ENCODE results near the gene ZNF394. TPM values are rescaled to one million over a fixed set of nuclear protein-coding genes. Genes with fewer than 3 reads are reported as not detected.

ZNF394 gene
- total and polyA plus RNA-seq, 4 donors: 5.5 to 18.3 (median 12.1) TPM

DNA sequence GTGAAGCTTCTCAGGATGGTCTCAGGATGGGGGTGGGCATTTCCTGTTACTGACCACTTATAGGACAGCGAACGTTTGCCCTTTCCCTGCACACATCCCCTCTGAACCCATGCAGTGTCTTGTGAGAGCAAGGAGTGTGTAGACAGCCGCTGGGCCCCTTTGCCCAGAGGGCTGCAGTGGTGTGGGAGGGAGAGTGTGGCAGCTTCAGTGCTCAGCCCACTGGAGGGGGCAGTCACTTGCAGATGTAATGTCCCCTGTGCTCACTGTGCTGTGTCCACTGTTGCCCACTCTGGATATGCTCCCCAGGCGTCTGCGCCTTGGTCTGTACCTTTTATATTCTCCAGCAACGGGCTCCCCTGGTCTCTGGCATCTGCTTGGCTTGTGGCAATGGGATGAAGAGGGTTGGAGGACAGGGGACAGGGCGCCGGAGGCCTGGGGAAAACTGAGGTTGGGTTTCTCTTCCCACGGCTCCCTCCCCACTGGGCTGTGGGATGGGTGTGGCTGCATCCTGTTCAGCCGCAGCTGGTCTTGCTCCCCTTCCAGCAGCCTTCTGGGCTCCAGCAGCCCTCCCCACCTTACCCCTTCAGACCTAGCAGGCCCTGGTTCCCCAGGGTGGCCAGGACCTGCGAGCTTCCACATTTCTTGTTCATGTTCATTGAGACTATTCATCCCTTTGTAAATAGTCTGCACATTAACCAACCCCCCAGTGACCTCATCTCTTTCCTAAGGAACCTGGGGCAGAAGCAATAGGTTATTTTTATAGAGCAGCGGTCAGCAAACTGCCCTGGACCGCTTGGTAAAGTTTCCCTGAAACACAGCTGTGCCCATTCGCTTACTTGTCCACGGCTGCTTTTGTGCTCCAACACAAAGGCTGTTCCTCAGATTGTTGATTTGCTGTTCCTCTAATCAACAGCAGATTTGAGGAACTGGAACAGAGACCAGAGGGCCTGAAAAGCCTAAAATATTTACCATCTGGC, 21.3 kb downstream of the ZNF394 start:
- peaks cover 1 to 20% (median 8%) of the 10 kb centered on the region in 4 donors for H3K36me3 ChIP-seq (ENCODE audit: control insufficient read depth in 4 of 4, insufficient read depth in 3 of 4, low read depth in 1 of 4, low read length in 3 of 4)
- no peak overlapping the region for H3K27ac ChIP-seq (ENCODE audit: low read depth in 1 of 2, low read length in 2 of 2)
- no peaks in the 10 kb centered on the region for H3K9me3 ChIP-seq (ENCODE audit: control insufficient read depth in 4 of 4, low read length in 3 of 4)
- no peak overlapping the region for H3K9ac ChIP-seq (ENCODE audit: low read depth in 1 of 2, low read length in 2 of 2)
- WGBS: 86% methylated on average over 15 of the region's 15 CpGs
- no peak for TF ChIP-seq FOXA2 (IDR thresholded peaks at IDR 0.05)
- no peak for TF ChIP-seq FOXA1 (IDR thresholded peaks at IDR 0.05)
- no peak for TF ChIP-seq YY1 (IDR thresholded peaks at IDR 0.05)
- TF ChIP-seq SP1 (IDR thresholded peaks at IDR 0.05): no peak
- no peak for TF ChIP-seq TAF1 (conservative IDR thresholded peaks at IDR 0.05)
- no peak for TF ChIP-seq RAD21 (IDR thresholded peaks at IDR 0.05)
- TF ChIP-seq, protein P1, sequence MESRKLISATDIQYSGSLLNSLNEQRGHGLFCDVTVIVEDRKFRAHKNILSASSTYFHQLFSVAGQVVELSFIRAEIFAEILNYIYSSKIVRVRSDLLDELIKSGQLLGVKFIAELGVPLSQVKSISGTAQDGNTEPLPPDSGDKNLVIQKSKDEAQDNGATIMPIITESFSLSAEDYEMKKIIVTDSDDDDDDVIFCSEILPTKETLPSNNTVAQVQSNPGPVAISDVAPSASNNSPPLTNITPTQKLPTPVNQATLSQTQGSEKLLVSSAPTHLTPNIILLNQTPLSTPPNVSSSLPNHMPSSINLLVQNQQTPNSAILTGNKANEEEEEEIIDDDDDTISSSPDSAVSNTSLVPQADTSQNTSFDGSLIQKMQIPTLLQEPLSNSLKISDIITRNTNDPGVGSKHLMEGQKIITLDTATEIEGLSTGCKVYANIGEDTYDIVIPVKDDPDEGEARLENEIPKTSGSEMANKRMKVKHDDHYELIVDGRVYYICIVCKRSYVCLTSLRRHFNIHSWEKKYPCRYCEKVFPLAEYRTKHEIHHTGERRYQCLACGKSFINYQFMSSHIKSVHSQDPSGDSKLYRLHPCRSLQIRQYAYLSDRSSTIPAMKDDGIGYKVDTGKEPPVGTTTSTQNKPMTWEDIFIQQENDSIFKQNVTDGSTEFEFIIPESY (IDR thresholded peaks at IDR 0.05): no peak
- H3K27me3 ChIP-seq (ENCODE audit: control insufficient read depth in 4 of 4, insufficient read depth in 4 of 4, low read length in 3 of 4): no peaks in the 10 kb centered on the region
- no peak overlapping the region for H3K4me3 ChIP-seq (ENCODE audit: low read depth in 1 of 3, low read length in 3 of 3)
- DNase-seq (ENCODE audit: low spot score): no peak
- peaks cover 3 to 8% (median 3%) of the 10 kb centered on the region in 4 donors for H3K4me1 ChIP-seq (ENCODE audit: control insufficient read depth in 4 of 4, insufficient read depth in 4 of 4, low read length in 3 of 4)

- peaks cover 0 to 20% (median 7%) of the 10 kb centered on the region in 4 donors for H3K36me3 ChIP-seq (ENCODE audit: control insufficient read depth in 4 of 4, insufficient read depth in 3 of 4, low read depth in 1 of 4, low read length in 3 of 4)
- peaks cover 3 to 15% (median 10%) of the 10 kb centered on the region in 4 donors for H3K4me1 ChIP-seq (ENCODE audit: control insufficient read depth in 4 of 4, insufficient read depth in 4 of 4, low read length in 3 of 4)
- H3K9me3 ChIP-seq (ENCODE audit: control insufficient read depth in 4 of 4, low read length in 3 of 4): no peaks in the 10 kb centered on the region
- H3K27ac ChIP-seq (ENCODE audit: low read depth in 1 of 2, low read length in 2 of 2): no peak overlapping the region
- WGBS: 87% methylated on average over 5 of the region's 5 CpGs
- TF ChIP-seq YY1 (IDR thresholded peaks at IDR 0.05) (no peak), TAF1 (conservative IDR thresholded peaks at IDR 0.05) (no peak), ATF3 (IDR thresholded peaks at IDR 0.05) (no peak), FOXA2 (IDR thresholded peaks at IDR 0.05) (no peak), GABPA (IDR thresholded peaks at IDR 0.05 in 1 of 2, conservative IDR thresholded peaks at IDR 0.05 in 1 of 2) (no peak), RAD21 (IDR thresholded peaks at IDR 0.05) (no peak), HNF4G (IDR thresholded peaks at IDR 0.05) (no peak), REST (IDR thresholded peaks at IDR 0.05) (no peak)
- no peak overlapping the region for H3K9ac ChIP-seq (ENCODE audit: low read depth in 1 of 2, low read length in 2 of 2)
- H3K4me3 ChIP-seq (ENCODE audit: low read depth in 1 of 3, low read length in 3 of 3): no peak overlapping the region
- no peaks in the 10 kb centered on the region for H3K27me3 ChIP-seq (ENCODE audit: control insufficient read depth in 4 of 4, insufficient read depth in 4 of 4, low read length in 3 of 4)
- no peak for DNase-seq (ENCODE audit: low spot score)
These were observed 24.0 kb downstream of the ZNF394 start for GRCh38 chr7:99476107-99476506.
